ENCODE results near the gene TSPAN16. TPM values are rescaled to one million over a fixed set of nuclear protein-coding genes. Genes with fewer than 3 reads are reported as not detected.

TSPAN16 gene
- total and polyA plus RNA-seq, 2 experiments from 2014 or later, result not detected

DNA sequence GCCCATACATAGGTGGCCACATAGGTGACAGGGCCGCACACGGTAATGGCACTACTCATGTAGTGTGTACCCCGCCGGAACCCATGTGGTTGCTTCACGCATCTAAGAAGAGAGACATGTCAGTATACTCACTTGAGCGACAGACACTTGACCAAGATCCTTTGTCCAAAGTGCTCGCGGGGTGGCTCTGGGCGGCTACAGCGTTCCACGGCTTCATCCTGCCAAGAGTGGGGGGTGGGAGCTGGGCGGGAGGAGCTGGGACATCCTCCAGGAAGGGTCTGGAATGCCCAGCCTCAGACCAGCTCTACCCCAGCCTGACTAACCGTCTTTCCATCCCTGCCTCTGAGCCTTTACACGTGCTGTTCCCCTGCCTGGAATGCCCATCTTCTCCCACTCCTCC lies 48.0 kb upstream of the TSPAN16 start:
- no peak overlapping the region for H3K4me2 ChIP-seq
- H3K36me3 ChIP-seq (ENCODE audit: insufficient read depth), result peaks cover 6% of the 10 kb centered on the region; the same call in 1 of the 2 replicates
- TF ChIP-seq EZH2phosphoT487 (IDR thresholded peaks at IDR 0.05; ENCODE audit: unreplicated experiment) (no peak), POLR2AphosphoS5 (IDR thresholded peaks at IDR 0.05; ENCODE audit: low read depth) (no peak), ZNF331 (CRISPR knock-in tag; IDR thresholded peaks at IDR 0.05; ENCODE audit: low read depth) (no peak), ZNF114 (CRISPR knock-in tag; IDR thresholded peaks at IDR 0.05) (no peak), STAT1 (IDR thresholded peaks at IDR 0.05; ENCODE audit: unreplicated experiment) (no peak), JUNB (IDR thresholded peaks at IDR 0.05; ENCODE audit: unreplicated experiment) (no peak), NANOG (IDR thresholded peaks at IDR 0.05; ENCODE audit: borderline replicate concordance) (no peak), EZH2 (IDR thresholded peaks at IDR 0.05; ENCODE audit: low read depth, unreplicated experiment) (no peak), CREB1 (CRISPR knock-in tag; IDR thresholded peaks at IDR 0.05; ENCODE audit: low read depth) (no peak)
- TF ChIP-seq, protein P1, sequence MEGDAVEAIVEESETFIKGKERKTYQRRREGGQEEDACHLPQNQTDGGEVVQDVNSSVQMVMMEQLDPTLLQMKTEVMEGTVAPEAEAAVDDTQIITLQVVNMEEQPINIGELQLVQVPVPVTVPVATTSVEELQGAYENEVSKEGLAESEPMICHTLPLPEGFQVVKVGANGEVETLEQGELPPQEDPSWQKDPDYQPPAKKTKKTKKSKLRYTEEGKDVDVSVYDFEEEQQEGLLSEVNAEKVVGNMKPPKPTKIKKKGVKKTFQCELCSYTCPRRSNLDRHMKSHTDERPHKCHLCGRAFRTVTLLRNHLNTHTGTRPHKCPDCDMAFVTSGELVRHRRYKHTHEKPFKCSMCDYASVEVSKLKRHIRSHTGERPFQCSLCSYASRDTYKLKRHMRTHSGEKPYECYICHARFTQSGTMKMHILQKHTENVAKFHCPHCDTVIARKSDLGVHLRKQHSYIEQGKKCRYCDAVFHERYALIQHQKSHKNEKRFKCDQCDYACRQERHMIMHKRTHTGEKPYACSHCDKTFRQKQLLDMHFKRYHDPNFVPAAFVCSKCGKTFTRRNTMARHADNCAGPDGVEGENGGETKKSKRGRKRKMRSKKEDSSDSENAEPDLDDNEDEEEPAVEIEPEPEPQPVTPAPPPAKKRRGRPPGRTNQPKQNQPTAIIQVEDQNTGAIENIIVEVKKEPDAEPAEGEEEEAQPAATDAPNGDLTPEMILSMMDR (conservative IDR thresholded peaks at IDR 0.05; ENCODE audit: low read depth in 2 of 2), result no peak
- TF ChIP-seq, protein P2, sequence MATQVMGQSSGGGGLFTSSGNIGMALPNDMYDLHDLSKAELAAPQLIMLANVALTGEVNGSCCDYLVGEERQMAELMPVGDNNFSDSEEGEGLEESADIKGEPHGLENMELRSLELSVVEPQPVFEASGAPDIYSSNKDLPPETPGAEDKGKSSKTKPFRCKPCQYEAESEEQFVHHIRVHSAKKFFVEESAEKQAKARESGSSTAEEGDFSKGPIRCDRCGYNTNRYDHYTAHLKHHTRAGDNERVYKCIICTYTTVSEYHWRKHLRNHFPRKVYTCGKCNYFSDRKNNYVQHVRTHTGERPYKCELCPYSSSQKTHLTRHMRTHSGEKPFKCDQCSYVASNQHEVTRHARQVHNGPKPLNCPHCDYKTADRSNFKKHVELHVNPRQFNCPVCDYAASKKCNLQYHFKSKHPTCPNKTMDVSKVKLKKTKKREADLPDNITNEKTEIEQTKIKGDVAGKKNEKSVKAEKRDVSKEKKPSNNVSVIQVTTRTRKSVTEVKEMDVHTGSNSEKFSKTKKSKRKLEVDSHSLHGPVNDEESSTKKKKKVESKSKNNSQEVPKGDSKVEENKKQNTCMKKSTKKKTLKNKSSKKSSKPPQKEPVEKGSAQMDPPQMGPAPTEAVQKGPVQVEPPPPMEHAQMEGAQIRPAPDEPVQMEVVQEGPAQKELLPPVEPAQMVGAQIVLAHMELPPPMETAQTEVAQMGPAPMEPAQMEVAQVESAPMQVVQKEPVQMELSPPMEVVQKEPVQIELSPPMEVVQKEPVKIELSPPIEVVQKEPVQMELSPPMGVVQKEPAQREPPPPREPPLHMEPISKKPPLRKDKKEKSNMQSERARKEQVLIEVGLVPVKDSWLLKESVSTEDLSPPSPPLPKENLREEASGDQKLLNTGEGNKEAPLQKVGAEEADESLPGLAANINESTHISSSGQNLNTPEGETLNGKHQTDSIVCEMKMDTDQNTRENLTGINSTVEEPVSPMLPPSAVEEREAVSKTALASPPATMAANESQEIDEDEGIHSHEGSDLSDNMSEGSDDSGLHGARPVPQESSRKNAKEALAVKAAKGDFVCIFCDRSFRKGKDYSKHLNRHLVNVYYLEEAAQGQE (IDR thresholded peaks at IDR 0.05; ENCODE audit: unreplicated experiment), result no peak
- TF ChIP-seq, protein P3, sequence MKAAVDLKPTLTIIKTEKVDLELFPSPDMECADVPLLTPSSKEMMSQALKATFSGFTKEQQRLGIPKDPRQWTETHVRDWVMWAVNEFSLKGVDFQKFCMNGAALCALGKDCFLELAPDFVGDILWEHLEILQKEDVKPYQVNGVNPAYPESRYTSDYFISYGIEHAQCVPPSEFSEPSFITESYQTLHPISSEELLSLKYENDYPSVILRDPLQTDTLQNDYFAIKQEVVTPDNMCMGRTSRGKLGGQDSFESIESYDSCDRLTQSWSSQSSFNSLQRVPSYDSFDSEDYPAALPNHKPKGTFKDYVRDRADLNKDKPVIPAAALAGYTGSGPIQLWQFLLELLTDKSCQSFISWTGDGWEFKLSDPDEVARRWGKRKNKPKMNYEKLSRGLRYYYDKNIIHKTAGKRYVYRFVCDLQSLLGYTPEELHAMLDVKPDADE (IDR thresholded peaks at IDR 0.05), result no peak
- TF ChIP-seq, protein P4, sequence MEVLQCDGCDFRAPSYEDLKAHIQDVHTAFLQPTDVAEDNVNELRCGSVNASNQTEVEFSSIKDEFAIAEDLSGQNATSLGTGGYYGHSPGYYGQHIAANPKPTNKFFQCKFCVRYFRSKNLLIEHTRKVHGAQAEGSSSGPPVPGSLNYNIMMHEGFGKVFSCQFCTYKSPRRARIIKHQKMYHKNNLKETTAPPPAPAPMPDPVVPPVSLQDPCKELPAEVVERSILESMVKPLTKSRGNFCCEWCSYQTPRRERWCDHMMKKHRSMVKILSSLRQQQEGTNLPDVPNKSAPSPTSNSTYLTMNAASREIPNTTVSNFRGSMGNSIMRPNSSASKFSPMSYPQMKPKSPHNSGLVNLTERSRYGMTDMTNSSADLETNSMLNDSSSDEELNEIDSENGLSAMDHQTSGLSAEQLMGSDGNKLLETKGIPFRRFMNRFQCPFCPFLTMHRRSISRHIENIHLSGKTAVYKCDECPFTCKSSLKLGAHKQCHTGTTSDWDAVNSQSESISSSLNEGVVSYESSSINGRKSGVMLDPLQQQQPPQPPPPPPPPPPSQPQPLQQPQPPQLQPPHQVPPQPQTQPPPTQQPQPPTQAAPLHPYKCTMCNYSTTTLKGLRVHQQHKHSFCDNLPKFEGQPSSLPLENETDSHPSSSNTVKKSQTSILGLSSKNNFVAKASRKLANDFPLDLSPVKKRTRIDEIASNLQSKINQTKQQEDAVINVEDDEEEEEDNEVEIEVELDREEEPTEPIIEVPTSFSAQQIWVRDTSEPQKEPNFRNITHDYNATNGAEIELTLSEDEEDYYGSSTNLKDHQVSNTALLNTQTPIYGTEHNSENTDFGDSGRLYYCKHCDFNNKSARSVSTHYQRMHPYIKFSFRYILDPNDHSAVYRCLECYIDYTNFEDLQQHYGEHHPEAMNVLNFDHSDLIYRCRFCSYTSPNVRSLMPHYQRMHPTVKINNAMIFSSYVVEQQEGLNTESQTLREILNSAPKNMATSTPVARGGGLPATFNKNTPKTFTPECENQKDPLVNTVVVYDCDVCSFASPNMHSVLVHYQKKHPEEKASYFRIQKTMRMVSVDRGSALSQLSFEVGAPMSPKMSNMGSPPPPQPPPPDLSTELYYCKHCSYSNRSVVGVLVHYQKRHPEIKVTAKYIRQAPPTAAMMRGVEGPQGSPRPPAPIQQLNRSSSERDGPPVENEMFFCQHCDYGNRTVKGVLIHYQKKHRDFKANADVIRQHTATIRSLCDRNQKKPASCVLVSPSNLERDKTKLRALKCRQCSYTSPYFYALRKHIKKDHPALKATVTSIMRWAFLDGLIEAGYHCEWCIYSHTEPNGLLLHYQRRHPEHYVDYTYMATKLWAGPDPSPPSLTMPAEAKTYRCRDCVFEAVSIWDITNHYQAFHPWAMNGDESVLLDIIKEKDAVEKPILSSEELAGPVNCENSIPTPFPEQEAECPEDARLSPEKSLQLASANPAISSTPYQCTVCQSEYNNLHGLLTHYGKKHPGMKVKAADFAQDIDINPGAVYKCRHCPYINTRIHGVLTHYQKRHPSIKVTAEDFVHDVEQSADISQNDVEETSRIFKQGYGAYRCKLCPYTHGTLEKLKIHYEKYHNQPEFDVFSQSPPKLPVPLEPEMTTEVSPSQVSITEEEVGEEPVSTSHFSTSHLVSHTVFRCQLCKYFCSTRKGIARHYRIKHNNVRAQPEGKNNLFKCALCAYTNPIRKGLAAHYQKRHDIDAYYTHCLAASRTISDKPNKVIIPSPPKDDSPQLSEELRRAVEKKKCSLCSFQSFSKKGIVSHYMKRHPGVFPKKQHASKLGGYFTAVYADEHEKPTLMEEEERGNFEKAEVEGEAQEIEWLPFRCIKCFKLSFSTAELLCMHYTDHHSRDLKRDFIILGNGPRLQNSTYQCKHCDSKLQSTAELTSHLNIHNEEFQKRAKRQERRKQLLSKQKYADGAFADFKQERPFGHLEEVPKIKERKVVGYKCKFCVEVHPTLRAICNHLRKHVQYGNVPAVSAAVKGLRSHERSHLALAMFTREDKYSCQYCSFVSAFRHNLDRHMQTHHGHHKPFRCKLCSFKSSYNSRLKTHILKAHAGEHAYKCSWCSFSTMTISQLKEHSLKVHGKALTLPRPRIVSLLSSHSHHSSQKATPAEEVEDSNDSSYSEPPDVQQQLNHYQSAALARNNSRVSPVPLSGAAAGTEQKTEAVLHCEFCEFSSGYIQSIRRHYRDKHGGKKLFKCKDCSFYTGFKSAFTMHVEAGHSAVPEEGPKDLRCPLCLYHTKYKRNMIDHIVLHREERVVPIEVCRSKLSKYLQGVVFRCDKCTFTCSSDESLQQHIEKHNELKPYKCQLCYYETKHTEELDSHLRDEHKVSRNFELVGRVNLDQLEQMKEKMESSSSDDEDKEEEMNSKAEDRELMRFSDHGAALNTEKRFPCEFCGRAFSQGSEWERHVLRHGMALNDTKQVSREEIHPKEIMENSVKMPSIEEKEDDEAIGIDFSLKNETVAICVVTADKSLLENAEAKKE (CRISPR knock-in tag; IDR thresholded peaks at IDR 0.05), result no peak
- H2AFZ ChIP-seq, result no peak overlapping the region
- H3K79me2 ChIP-seq (replicated peaks; ENCODE audit: insufficient read depth), result no peaks in the 10 kb centered on the region
- Mint-ChIP-seq H3K27ac (no peak overlapping the region), H3K27me3 (ENCODE audit: insufficient read depth, low read depth, poor library complexity) (peaks cover 7% of the 10 kb centered on the region), H3K9me3 (no peaks in the 10 kb centered on the region), H3K4me1 (no peaks in the 10 kb centered on the region), H3K4me3 (no peak overlapping the region), H3K36me3 (ENCODE audit: low read depth) (peaks cover 39% of the 10 kb centered on the region)
- H3K9me2 ChIP-seq (ENCODE audit: insufficient read depth), result no peaks in the 10 kb centered on the region
- H3K27ac ChIP-seq (ENCODE audit: low read depth), result no peak overlapping the region
- DNase-seq (ENCODE audit: low spot score) (no peak), ATAC-seq (no peak)
- no peaks in the 10 kb centered on the region for H3K27me3 ChIP-seq (ENCODE audit: insufficient read depth)
- no peak overlapping the region for H3K4me3 ChIP-seq
- no peaks in the 10 kb centered on the region for H3K4me1 ChIP-seq (ENCODE audit: insufficient read depth)
- H4K20me1 ChIP-seq (replicated peaks; ENCODE audit: insufficient read depth), result no peaks in the 10 kb centered on the region; the same call in 1 of the 2 replicates
- H3F3A ChIP-seq (replicated peaks; ENCODE audit: low read depth), result 0 out of 2 replicates have a peak, but pooled peaks cover 3% of the 10 kb centered on the region
